ENCODE data around the gene AJUBA.

DNA sequence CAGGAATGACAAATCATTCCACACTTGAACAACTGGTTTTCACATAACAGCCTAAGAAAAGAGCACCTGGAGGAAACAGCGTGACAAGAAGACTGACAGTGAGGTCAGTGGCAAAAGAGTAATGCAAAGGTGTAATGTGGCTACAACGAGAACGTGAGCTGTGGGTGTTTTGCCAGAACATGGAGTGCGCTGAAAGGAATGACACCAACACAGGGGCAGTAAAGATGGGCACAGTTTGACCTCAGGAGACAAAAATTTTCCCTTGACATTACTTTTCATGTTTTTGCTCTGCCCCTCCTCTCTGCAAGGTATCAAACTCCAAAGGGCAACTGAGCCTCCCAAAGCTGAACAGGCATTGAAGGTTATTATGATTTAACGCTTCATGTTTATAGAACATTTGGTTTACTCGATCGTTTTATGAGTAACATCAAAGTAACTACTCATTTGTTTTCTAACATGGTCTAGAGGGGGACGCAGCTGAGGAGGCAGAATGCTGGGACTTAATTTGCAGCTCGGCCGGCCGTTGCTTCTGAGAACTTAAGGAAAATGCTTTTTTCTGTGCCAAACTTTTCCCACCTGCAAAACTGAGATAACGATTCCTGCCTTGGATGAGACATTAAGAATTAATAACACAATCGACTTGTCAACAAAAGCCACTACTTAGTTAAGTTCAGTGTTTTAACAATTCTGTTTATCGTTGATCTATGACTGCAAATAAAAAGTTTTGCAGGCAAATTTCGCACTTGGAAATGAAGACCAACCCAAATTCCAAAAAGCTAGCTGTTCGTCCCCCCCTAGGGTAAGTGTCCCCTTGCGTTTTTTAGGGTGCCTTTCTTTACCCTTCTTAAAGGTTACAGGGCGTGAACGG lies 26.4 kb downstream of the AJUBA start:
- TF ChIP-seq CTCF (IDR thresholded peaks at IDR 0.05) (no peak), POLR2A (IDR thresholded peaks at IDR 0.05) (no peak)
